IPS-NIHi11 (cell line): ENCODE data around the gene CCDC85C.
A peak's percentile ranks its signal among the peaks of the same experiment; 100 is the strongest.

Experiments
- DNase-seq: peaks from one replicate; pipeline ENCODE4 v3.0.0; 2012; ENCODE audit warnings: mixed read lengths, low spot score

CCDC85C gene

GRCh38 chr14:99605299-99605961 is 1.4 kb upstream of the CCDC85C start:
- DNase-seq: peak; percentile 54

- peak; percentile 68 for DNase-seq
These were observed 825 bp upstream of the CCDC85C start for GRCh38 chr14:99604766-99605298.

- no peak for DNase-seq
These were observed 315 bp upstream of the CCDC85C start for GRCh38 chr14:99604278-99604765.

GRCh38 chr14:99602788-99603415 is 1.1 kb downstream of the CCDC85C start:
- no peak for DNase-seq

GRCh38 chr14:99602054-99602787 is 1.8 kb downstream of the CCDC85C start:
- DNase-seq: no peak

GRCh38 chr14:99601361-99601831 is 2.6 kb downstream of the CCDC85C start:
- no peak for DNase-seq

- DNase-seq: no peak
These were observed 3.6 kb downstream of the CCDC85C start for GRCh38 chr14:99600232-99600888.

- DNase-seq: no peak
These were observed 4.6 kb downstream of the CCDC85C start for GRCh38 chr14:99599393-99599792.

- DNase-seq: no peak
These were observed 5.2 kb downstream of the CCDC85C start for GRCh38 chr14:99598774-99599173.

GRCh38 chr14:99597911-99598600 is 6.0 kb downstream of the CCDC85C start:
- DNase-seq: no peak

- DNase-seq: no peak
These were observed 7.2 kb downstream of the CCDC85C start for GRCh38 chr14:99596772-99597171.

- no peak for DNase-seq
These were observed 7.9 kb downstream of the CCDC85C start for GRCh38 chr14:99596071-99596627.

GRCh38 chr14:99595524-99595923 is 8.5 kb downstream of the CCDC85C start:
- DNase-seq: no peak

- no peak for DNase-seq
These were observed 9.0 kb downstream of the CCDC85C start for GRCh38 chr14:99595034-99595433.

GRCh38 chr14:99593971-99594841 is 9.8 kb downstream of the CCDC85C start:
- no peak for DNase-seq

GRCh38 chr14:99592933-99593753 is 10.9 kb downstream of the CCDC85C start:
- no peak for DNase-seq

- no peak for DNase-seq
These were observed 11.6 kb downstream of the CCDC85C start for GRCh38 chr14:99592394-99592793.

- DNase-seq: no peak
These were observed 13.1 kb downstream of the CCDC85C start for GRCh38 chr14:99590746-99591555.
